Duodenal mucosa (tissue), 2 donors: ENCODE results near the gene TMA16.
A peak's percentile ranks its signal among the peaks of the same experiment; 100 is the strongest.

Experiments used
- H3K27ac ChIP-seq: one replicate; pipeline ENCODE4 v1.7.0; 2013; ENCODE audit warnings: low read depth, low read length
- H3K27me3 ChIP-seq, 2 donors: one replicate each; pipeline ENCODE4 v1.7.0; 2013; ENCODE audit warnings: low read length in 2 of 2, control low read depth in 1 of 2; ENCODE audit not compliant: insufficient read depth in 2 of 2, control insufficient read depth in 1 of 2
- H3K36me3 ChIP-seq, 2 donors: one replicate each; pipeline ENCODE4 v1.7.0; 2013; ENCODE audit warnings: low read length in 2 of 2, control low read depth in 1 of 2; ENCODE audit not compliant: insufficient read depth in 2 of 2, control insufficient read depth in 1 of 2
- H3K4me1 ChIP-seq, 2 donors: one replicate each; pipeline ENCODE4 v1.7.0; 2013; ENCODE audit warnings: low read length in 2 of 2, control low read depth in 1 of 2; ENCODE audit not compliant: insufficient read depth in 2 of 2, control insufficient read depth in 1 of 2
- H3K4me3 ChIP-seq, 2 donors: one replicate each; pipeline ENCODE4 v1.7.0; 2013; ENCODE audit warnings: low read length in 2 of 2, low read depth in 1 of 2
- H3K9ac ChIP-seq, 2 donors: one replicate each; pipeline ENCODE4 v1.7.0; 2013; ENCODE audit warnings: low read length in 2 of 2, low read depth in 1 of 2
- H3K9me3 ChIP-seq, 2 donors: one replicate each; pipeline ENCODE4 v1.7.0; 2013; ENCODE audit warnings: low read length in 2 of 2, control low read depth in 1 of 2; ENCODE audit not compliant: control insufficient read depth in 1 of 2

The TMA16 gene

GRCh38 chr4:163556650-163557391 lies 62.3 kb downstream of the TMA16 start:
- Histone ChIP-seq H3K27me3 (no peaks in the 10 kb centered on the region), H3K4me1 (peaks cover 4 to 5% of the 10 kb centered on the region in 2 donors), H3K36me3 (no peaks in the 10 kb centered on the region), H3K9ac (no peak overlapping the region), H3K9me3 (no peaks in the 10 kb centered on the region), H3K27ac (no peak overlapping the region), H3K4me3 (no peak overlapping the region)

DNA sequence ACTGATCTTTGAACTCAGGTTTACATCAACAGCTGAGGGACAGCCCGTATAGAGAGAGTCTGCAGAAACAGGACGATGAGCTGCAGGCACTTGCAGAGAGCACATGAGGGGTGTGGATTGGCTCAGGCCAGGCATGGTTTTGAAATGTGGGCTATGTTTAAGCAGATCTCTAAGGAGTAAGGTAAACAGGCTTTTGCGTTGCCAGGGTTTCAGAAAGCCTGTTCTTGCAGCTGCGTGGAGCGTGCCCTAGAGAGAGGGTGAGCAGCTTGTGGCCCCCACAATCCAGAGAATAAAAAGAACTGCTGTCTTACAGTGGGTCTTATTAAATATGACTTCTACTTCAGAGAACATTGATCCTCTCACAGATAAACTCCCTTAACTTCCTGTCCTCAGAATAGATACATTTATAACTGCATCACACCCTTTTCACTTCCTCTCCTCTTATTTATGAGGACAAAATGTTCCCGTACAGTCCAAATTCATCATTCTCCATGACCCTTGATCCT lies 64.1 kb downstream of the TMA16 start:
- peaks cover 4 to 5% of the 10 kb centered on the region in 2 donors for H3K4me1 ChIP-seq
- H3K4me3 ChIP-seq = no peak overlapping the region
- H3K9ac ChIP-seq = no peak overlapping the region
- no peaks in the 10 kb centered on the region for H3K36me3 ChIP-seq
- H3K27me3 ChIP-seq = no peaks in the 10 kb centered on the region
- H3K27ac ChIP-seq = no peak overlapping the region
- H3K9me3 ChIP-seq = no peaks in the 10 kb centered on the region

DNA sequence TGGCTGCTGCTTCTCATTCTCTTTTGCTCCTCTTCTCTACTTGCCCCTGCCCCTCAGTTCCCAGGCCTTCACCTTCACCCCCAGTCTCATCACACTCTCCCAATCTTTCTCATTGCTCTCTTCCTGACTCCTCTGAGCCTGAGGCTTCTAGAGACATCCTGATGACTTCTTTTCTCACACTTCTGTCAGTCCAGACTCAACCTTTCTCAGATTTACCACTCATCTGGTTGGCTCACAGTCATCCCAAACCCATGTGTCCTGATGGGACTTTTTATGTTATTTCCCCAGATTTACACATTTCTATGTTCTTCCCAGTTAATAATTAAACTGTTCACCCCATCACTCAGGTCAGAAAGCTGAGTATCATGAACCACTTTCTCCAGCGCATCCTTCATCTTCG lies 68.0 kb downstream of the TMA16 start:
- no peak overlapping the region for H3K9ac ChIP-seq
- H3K4me3 ChIP-seq = no peak overlapping the region
- H3K27ac ChIP-seq = no peak overlapping the region
- no peaks in the 10 kb centered on the region for H3K36me3 ChIP-seq
- no peaks in the 10 kb centered on the region for H3K27me3 ChIP-seq
- H3K9me3 ChIP-seq = no peaks in the 10 kb centered on the region
- peaks cover 4 to 5% of the 10 kb centered on the region in 2 donors for H3K4me1 ChIP-seq

DNA sequence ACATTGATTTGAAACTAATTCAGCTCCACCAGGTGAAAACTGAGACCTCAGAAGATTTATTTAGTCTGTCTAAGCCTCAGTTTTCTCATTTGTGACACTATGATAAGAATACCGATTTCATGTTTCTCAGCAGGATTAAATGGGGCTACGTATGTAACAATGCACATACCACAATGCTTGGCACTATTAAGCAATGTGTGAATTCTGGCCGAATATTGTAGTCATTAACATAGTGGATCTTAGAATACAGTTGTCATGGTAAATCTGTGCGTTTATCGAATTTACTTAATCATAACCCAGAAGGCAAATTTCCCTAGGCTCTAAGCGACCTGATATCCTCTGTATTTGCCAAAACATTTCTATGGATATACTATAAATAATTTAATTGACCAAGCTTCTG lies 69.1 kb downstream of the TMA16 start:
- no peak overlapping the region for H3K27ac ChIP-seq
- H3K36me3 ChIP-seq = no peaks in the 10 kb centered on the region
- peaks cover 0 to under 1% of the 10 kb centered on the region in 2 donors for H3K4me1 ChIP-seq
- no peaks in the 10 kb centered on the region for H3K27me3 ChIP-seq
- no peaks in the 10 kb centered on the region for H3K9me3 ChIP-seq
- H3K9ac ChIP-seq = no peak overlapping the region
- no peak overlapping the region for H3K4me3 ChIP-seq

DNA sequence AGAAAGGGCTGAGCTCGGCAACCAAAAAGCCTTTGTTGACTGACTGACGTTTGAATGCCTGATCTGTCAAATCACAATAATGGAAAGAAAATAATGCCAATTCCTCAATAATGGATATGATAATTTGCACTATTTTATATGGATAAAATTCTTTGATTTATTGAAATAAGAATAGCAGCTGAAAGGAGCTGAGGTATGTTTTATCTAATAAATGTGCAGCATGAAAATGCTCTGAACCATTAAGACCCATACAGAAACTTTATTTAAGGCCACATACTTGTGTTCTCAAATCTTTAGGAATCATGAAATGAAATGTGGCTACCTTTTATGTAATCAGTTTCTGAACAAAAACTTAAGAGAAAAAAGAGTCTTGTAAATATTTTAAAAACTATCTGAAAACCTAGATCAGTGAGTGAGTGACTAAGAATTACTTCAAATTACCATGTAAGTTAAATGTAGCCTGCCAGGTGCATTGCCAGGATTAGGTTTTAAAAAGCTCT lies 69.8 kb downstream of the TMA16 start:
- no peak overlapping the region for H3K9ac ChIP-seq
- H3K36me3 ChIP-seq = no peaks in the 10 kb centered on the region
- no peaks in the 10 kb centered on the region for H3K27me3 ChIP-seq
- H3K4me3 ChIP-seq = no peak overlapping the region
- H3K27ac ChIP-seq = no peak overlapping the region
- H3K4me1 ChIP-seq = no peaks in the 10 kb centered on the region
- H3K9me3 ChIP-seq = no peaks in the 10 kb centered on the region

DNA sequence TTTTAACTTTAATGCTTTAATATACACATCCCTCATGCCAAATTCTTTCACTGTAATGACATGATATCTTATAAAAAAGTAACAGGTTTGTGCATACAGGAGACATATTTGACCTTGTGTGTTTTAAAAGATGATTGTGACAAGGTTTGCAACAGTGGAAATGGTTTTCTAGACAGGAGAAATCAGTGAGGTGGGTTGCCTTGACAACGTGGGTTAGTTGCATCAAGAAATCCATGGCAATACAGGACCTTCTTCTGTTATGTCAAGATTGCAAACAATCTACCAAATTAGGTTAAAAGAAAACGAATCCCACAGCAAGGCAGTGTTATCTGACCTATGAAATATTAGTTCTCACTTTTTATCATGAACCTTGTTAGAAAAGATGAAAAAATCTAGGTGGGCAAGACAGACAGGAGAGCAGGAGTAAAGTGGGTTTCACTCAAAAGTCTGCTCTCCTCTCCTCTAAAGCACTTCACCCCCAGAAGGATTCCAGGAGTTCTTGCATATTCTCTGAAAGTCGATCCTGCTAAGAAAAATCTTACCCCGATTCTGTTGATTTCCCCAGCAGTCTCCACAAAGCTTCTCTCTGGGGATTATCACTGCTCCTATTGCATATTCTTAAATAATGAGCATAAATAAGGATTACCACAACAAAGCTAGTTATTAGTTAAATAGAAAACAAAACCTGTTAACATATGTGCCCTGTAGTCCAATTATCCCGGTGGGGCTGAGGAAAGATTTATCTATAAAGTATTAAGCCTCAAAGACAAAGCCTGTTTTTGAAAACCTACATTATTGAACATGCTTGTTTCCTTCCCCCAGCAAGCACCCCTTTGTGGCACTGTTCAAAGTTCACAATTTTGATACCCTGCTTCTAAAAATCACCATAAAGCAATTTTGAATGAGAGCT lies 71.0 kb downstream of the TMA16 start:
- Histone ChIP-seq H3K9ac (no peak overlapping the region), H3K27me3 (no peaks in the 10 kb centered on the region), H3K4me3 (no peak overlapping the region), H3K27ac (no peak overlapping the region), H3K4me1 (no peaks in the 10 kb centered on the region), H3K36me3 (no peaks in the 10 kb centered on the region), H3K9me3 (no peaks in the 10 kb centered on the region)

GRCh38 chr4:163566257-163566796 lies 71.8 kb downstream of the TMA16 start:
- no peak overlapping the region for H3K9ac ChIP-seq
- H3K9me3 ChIP-seq = no peaks in the 10 kb centered on the region
- peak overlapping the region in 1 of 2 donors; percentile 7 for H3K4me3 ChIP-seq
- no peaks in the 10 kb centered on the region for H3K36me3 ChIP-seq
- H3K27ac ChIP-seq = no peak overlapping the region
- no peaks in the 10 kb centered on the region for H3K27me3 ChIP-seq
- no peaks in the 10 kb centered on the region for H3K4me1 ChIP-seq

DNA sequence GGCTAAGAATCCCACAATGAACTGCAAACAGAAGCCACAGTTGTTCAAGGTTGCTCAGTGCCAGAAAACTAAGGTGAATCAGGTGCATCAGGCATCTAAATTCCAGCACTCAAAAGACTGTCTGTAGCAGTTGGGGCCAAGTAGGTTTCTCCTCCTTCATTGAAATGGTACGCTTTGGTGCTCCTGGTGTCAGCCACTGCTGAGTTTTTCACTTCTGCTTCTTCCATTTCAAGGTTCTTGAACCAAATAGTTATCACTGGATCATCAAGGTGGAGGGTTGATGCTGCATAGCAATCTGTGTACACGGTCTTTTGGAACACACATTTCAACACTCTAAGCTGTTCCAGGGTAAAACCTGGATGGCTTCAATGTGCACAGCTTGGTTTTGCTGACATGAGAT lies 74.4 kb downstream of the TMA16 start:
- Histone ChIP-seq H3K27ac (no peak overlapping the region), H3K27me3 (no peaks in the 10 kb centered on the region), H3K36me3 (no peaks in the 10 kb centered on the region), H3K4me3 (no peak overlapping the region), H3K4me1 (no peaks in the 10 kb centered on the region), H3K9ac (no peak overlapping the region), H3K9me3 (no peaks in the 10 kb centered on the region)
